Thymus (tissue), 11 donors: ENCODE measurements around the gene BBX. TPM values are rescaled to one million over a fixed set of nuclear protein-coding genes. Genes with fewer than 3 reads are reported as not detected.

ENCODE experiments used
- DNase-seq, 9 donors: peaks; one replicate each; pipeline ENCODE4 v3.0.0-alpha.2; 2013; ENCODE audit warnings: low spot score in 9 of 9, low read depth in 6 of 9, missing footprints in 1 of 9
- H3K27ac ChIP-seq, 2 donors: one replicate each; pipeline ENCODE4 v1.5.1; 2013; ENCODE audit warnings: control low read depth in 1 of 2, low read depth in 1 of 2, low read length in 1 of 2, mild to moderate bottlenecking in 1 of 2, moderate library complexity in 1 of 2
- H3K27me3 ChIP-seq, 2 donors: one replicate each; pipeline ENCODE4 v1.5.1; 2013; ENCODE audit warnings: low read length in 1 of 2; ENCODE audit not compliant: control insufficient read depth in 2 of 2, insufficient read depth in 1 of 2
- H3K36me3 ChIP-seq, 2 donors: one replicate each; pipeline ENCODE4 v1.5.1; 2013; ENCODE audit warnings: low read length in 1 of 2, mild to moderate bottlenecking in 1 of 2, moderate library complexity in 1 of 2; ENCODE audit not compliant: control insufficient read depth in 2 of 2, insufficient read depth in 2 of 2
- H3K4me1 ChIP-seq, 2 donors: one replicate each; pipeline ENCODE4 v1.5.1; 2013; ENCODE audit warnings: low read length in 2 of 2; ENCODE audit not compliant: control insufficient read depth in 2 of 2, insufficient read depth in 2 of 2
- H3K4me3 ChIP-seq, 2 donors: one replicate each; pipeline ENCODE4 v1.5.1; 2013; ENCODE audit warnings: low read length in 2 of 2, control low read depth in 1 of 2, mild to moderate bottlenecking in 1 of 2
- H3K9me3 ChIP-seq, 2 donors: one replicate each; pipeline ENCODE4 v1.5.1; 2013; ENCODE audit warnings: low read length in 1 of 2, mild to moderate bottlenecking in 1 of 2; ENCODE audit not compliant: control insufficient read depth in 2 of 2, insufficient read depth in 1 of 2
- WGBS: extraction: QIAGEN DNeasy Blood & Tissue Kit; methylation state at CpG from one replicate; pipeline ENCODE4 v1.1.7; 2013; 5-methylcytosine and 5-hydroxymethylcytosine counted together
- polyA plus RNA-seq: library from polyadenylated mRNA; stranded (reverse); fragments of 200-250 nt; gene quantifications from one replicate; pipeline ENCODE4 v1.2.3, GENCODE V29; 2013
- total RNA-seq: library from RNA; stranded (reverse); fragments of 120-200 nt; gene quantifications from one replicate; pipeline ENCODE4 v1.2.4, GENCODE V29; 2013
- donor health status: healthy.

BBX gene
- total and polyA plus RNA-seq, 2 donors: 8.9 to 31.3 TPM

DNA sequence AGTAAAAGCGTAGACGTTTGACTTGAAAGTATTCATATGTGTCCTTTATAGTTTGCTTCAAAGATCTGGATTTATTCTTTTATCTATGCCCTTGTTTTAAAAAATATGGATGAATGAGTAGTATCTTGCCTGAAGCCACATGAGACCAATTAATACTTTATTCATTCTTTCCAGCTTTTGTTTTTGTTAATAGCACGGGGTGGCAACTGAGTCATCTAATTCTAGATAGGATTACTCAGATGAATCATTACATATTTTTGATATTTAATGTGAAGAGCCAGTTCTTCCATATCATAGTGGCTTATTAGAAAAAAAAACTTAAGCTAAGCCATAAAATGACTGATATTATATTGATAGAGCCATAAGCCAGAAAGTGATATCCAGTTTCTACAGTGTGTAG is 121.9 kb downstream of the BBX start:
- Histone ChIP-seq H3K4me3 (no peak overlapping the region), H3K27ac (no peak overlapping the region), H3K27me3 (no peaks in the 10 kb centered on the region), H3K9me3 (no peaks in the 10 kb centered on the region), H3K36me3 (no peaks in the 10 kb centered on the region), H3K4me1 (peaks cover 0 to 5% of the 10 kb centered on the region in 2 donors)
- no peak for DNase-seq
- WGBS: 96% methylated on average over 3 of the region's 3 CpGs

- H3K36me3 ChIP-seq: no peaks in the 10 kb centered on the region
- DNase-seq: no peak
- 97% methylated on average over 3 of the region's 3 CpGs for WGBS
Observed at GRCh38 chr3:107650788-107651187, 128.0 kb downstream of the BBX start.

DNA sequence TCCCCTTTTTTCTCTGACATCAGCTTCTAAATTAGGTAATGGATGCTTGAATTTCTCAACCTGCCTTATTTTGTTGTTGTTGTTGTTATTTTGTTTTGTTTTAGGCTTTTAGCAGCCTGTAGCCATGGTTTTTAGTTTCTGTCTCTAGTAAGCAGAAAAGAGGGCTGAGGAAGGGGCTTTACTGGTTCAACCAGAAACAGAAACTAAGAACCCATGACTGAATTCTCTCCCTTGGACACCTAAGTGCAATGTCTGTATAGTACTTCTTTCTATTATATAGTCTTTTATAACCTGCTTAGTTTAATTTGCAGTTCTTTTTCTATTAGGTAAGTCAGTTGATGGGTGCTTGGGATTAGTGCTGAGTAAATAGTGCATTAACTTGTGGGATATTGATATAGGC is 129.0 kb downstream of the BBX start:
- Histone ChIP-seq H3K4me3 (no peak overlapping the region), H3K36me3 (no peaks in the 10 kb centered on the region), H3K27ac (peak overlapping the region in 1 of 2 donors; percentile 21)

More at GRCh38 chr3:107650788-107651187, 128.0 kb downstream of the BBX start:
- no peaks in the 10 kb centered on the region for H3K4me1 ChIP-seq
- no peak overlapping the region for H3K4me3 ChIP-seq
- H3K27ac ChIP-seq: no peak overlapping the region
- no peaks in the 10 kb centered on the region for H3K9me3 ChIP-seq
- H3K27me3 ChIP-seq: no peaks in the 10 kb centered on the region

DNA sequence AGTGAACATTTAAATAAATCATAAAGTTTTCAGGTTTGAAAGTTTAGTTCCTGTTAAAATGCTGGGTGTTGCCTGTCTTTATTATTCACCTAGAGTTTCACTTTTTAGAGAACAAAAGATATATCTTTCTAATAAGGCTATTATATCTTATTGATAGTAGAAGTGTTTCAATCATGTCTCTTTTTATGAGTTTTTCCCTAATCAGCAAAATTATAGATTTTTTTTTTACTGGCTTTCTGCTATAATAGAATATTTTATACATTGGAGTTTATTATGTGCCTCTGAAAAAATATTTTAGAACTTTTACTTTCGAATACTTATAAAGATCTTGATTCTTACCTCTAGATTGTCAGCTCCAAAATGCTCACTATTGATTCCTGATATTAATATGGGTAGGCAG is 131.5 kb downstream of the BBX start:
- Histone ChIP-seq H3K27me3 (no peaks in the 10 kb centered on the region), H3K4me1 (no peaks in the 10 kb centered on the region), H3K9me3 (no peaks in the 10 kb centered on the region), H3K27ac (no peak overlapping the region), H3K36me3 (no peaks in the 10 kb centered on the region), H3K4me3 (no peak overlapping the region)
- 98% methylated on average over 1 of the region's 1 CpG for WGBS
- DNase-seq: no peak

More for the DNA sequence above, 129.0 kb downstream of the BBX start:
- Histone ChIP-seq H3K4me1 (no peaks in the 10 kb centered on the region), H3K27me3 (no peaks in the 10 kb centered on the region), H3K9me3 (no peaks in the 10 kb centered on the region)
- no peak for DNase-seq

DNA sequence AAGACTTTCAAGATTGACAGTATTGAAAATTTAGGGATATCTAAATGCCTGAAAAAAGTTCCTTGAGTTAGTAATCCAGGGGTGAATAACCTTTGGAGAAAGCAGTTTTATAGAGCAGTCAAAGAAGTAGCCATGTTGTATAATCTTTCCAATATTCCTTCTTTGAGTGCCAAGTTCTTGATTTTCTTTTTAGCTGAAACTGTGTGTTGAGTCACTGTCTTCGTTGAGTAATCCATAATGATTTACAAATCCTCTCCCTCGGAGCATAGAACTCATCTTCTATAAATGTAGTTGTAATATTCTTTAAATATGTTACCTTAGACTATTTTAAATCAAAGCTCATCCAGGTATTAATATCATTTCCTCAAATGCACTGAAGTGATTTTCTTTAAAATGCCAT is 135.2 kb downstream of the BBX start:
- Histone ChIP-seq H3K27me3 (no peaks in the 10 kb centered on the region), H3K27ac (no peak overlapping the region), H3K36me3 (no peaks in the 10 kb centered on the region), H3K4me3 (no peak overlapping the region), H3K4me1 (no peaks in the 10 kb centered on the region), H3K9me3 (no peaks in the 10 kb centered on the region)
- 69% methylated on average over 2 of the region's 2 CpGs for WGBS
- no peak for DNase-seq

- DNase-seq: peak in 2 of 9 donors; percentile 33 to 58
Observed at GRCh38 chr3:107660306-107660976, 137.7 kb downstream of the BBX start.

DNA sequence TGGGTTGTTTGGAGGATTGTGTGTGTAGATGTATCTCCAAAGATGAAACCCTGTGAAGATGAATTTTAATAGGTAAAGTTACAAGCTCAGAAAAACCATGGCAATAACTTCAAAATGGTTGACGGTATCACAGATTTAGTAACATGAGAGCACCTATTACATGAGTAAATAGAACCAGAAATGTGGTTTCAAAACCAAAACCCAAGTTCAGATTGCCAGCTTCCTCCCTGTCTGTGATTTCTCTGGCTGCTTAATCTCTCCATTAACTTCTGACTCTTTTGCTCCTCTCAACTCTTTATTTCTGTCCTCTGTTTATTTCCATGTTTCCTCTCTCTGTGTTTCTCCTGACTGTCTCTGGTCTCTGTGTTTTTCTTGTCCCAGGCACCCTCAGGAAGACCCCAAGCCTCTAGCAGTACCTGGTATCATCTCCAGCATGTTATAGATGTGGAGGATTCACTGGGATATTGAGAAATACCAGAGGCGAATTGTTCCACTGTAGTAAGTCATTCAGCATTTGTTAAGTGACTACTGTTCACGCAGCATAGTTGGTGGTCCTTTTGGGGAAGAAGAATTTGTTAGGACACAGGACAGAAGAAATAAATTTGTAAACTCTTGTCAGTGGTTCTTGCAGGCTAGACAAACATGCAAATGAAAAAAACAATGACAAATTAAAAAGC is 138.8 kb downstream of the BBX start:
- no peak overlapping the region for H3K4me3 ChIP-seq
- H3K9me3 ChIP-seq: no peaks in the 10 kb centered on the region
- no peak overlapping the region for H3K27ac ChIP-seq
- H3K27me3 ChIP-seq: no peaks in the 10 kb centered on the region
- DNase-seq: no peak
- WGBS: 83% methylated on average over 3 of the region's 3 CpGs
- no peaks in the 10 kb centered on the region for H3K36me3 ChIP-seq
- no peaks in the 10 kb centered on the region for H3K4me1 ChIP-seq

More at GRCh38 chr3:107660306-107660976, 137.7 kb downstream of the BBX start:
- Histone ChIP-seq H3K4me1 (no peaks in the 10 kb centered on the region), H3K9me3 (no peaks in the 10 kb centered on the region), H3K27ac (no peak overlapping the region), H3K27me3 (no peaks in the 10 kb centered on the region), H3K36me3 (no peaks in the 10 kb centered on the region), H3K4me3 (no peak overlapping the region)
- WGBS: 93% methylated on average over 3 of the region's 3 CpGs

- DNase-seq: no peak
- H3K4me1 ChIP-seq: no peaks in the 10 kb centered on the region
- H3K36me3 ChIP-seq: no peaks in the 10 kb centered on the region
- 89% methylated on average over 4 of the region's 4 CpGs for whole genome bisulfite sequencing
- no peaks in the 10 kb centered on the region for H3K27me3 ChIP-seq
- no peak overlapping the region for H3K27ac ChIP-seq
- no peak overlapping the region for H3K4me3 ChIP-seq
- H3K9me3 ChIP-seq: no peaks in the 10 kb centered on the region
Observed at GRCh38 chr3:107662124-107662507, 139.4 kb downstream of the BBX start.

- Histone ChIP-seq H3K27ac (no peak overlapping the region), H3K4me1 (no peaks in the 10 kb centered on the region), H3K36me3 (no peaks in the 10 kb centered on the region), H3K9me3 (no peaks in the 10 kb centered on the region), H3K27me3 (no peaks in the 10 kb centered on the region), H3K4me3 (no peak overlapping the region)
- no peak for DNase-seq
- WGBS: 94% methylated on average over 7 of the region's 7 CpGs
Observed at GRCh38 chr3:107662586-107662985, 139.8 kb downstream of the BBX start.
